Raji (cell line): ENCODE measurements around the gene LRRC14B.

Experiments used
- POLR2A ChIP-seq: IDR thresholded peaks from 2 replicates; pipeline ENCODE4 v1.6.1; 2011; ENCODE audit warnings: low read depth, low read length, control low read depth; ENCODE audit not compliant: insufficient read depth

The LRRC14B gene

GRCh38 chr5:181160-181559 is 10.1 kb upstream of the LRRC14B start:
- no peak for TF ChIP-seq POLR2A

GRCh38 chr5:181566-181965 is 9.7 kb upstream of the LRRC14B start:
- TF ChIP-seq POLR2A = no peak

- no peak for TF ChIP-seq POLR2A
Observed at GRCh38 chr5:182126-182525, 9.2 kb upstream of the LRRC14B start.

- no peak for TF ChIP-seq POLR2A
Observed at GRCh38 chr5:184471-184870, 6.8 kb upstream of the LRRC14B start.

- TF ChIP-seq POLR2A = no peak
Observed at GRCh38 chr5:185095-186070, 5.9 kb upstream of the LRRC14B start.

- no peak for TF ChIP-seq POLR2A
Observed at GRCh38 chr5:186091-187041, 4.9 kb upstream of the LRRC14B start.

- no peak for TF ChIP-seq POLR2A
Observed at GRCh38 chr5:187042-187431, 4.3 kb upstream of the LRRC14B start.

- no peak for TF ChIP-seq POLR2A
Observed at GRCh38 chr5:187617-188451, 3.5 kb upstream of the LRRC14B start.

- peak; percentile 36; the same call in 1 of the 2 replicates for TF ChIP-seq POLR2A
Observed at GRCh38 chr5:188488-189481, 2.5 kb upstream of the LRRC14B start.

GRCh38 chr5:189486-189885 is 1.8 kb upstream of the LRRC14B start:
- no peak for TF ChIP-seq POLR2A

- TF ChIP-seq POLR2A = no peak
Observed at GRCh38 chr5:189976-190365, 1.3 kb upstream of the LRRC14B start.

GRCh38 chr5:190366-191035 is 794 bp upstream of the LRRC14B start:
- TF ChIP-seq POLR2A = no peak

- no peak for TF ChIP-seq POLR2A
Observed at GRCh38 chr5:191949-192690, 825 bp downstream of the LRRC14B start.

- TF ChIP-seq POLR2A = no peak
Observed at GRCh38 chr5:192691-192969, 1.3 kb downstream of the LRRC14B start.
